Measurements from ENCODE around the gene SPRED2.

SPRED2 gene

GRCh38 chr2:65450810-65451209 is 18.4 kb upstream of the SPRED2 start:
- ChIA-PET POLR2A (no interaction called here), CTCF (no interaction called here)
- TF ChIP-seq ELF4 (IDR thresholded peaks at IDR 0.05) (no peak), TARDBP (IDR thresholded peaks at IDR 0.05) (no peak), SP1 (IDR thresholded peaks at IDR 0.05) (no peak), BHLHE40 (IDR thresholded peaks at IDR 0.05; ENCODE audit: borderline replicate concordance) (no peak), L3MBTL2 (conservative IDR thresholded peaks at IDR 0.05) (no peak), FOXM1 (IDR thresholded peaks at IDR 0.05; ENCODE audit: borderline replicate concordance) (no peak), SUZ12 (IDR thresholded peaks at IDR 0.05) (no peak), FOXK2 (IDR thresholded peaks at IDR 0.05) (no peak), HDGF (IDR thresholded peaks at IDR 0.05; ENCODE audit: borderline replicate concordance) (no peak), CTBP1 (IDR thresholded peaks at IDR 0.05; ENCODE audit: borderline replicate concordance) (no peak), NFRKB (IDR thresholded peaks at IDR 0.05) (no peak)
- no peak for DNase-seq (ENCODE audit: extremely low spot score)

GRCh38 chr2:65450393-65450792 is 18.0 kb upstream of the SPRED2 start:
- no peak for DNase-seq (ENCODE audit: extremely low spot score)
- POLR2A ChIA-PET, result no interaction called here
- TF ChIP-seq SP1 (IDR thresholded peaks at IDR 0.05) (no peak), HDGF (IDR thresholded peaks at IDR 0.05; ENCODE audit: borderline replicate concordance) (no peak), TARDBP (IDR thresholded peaks at IDR 0.05) (no peak), SUZ12 (IDR thresholded peaks at IDR 0.05) (no peak), ZNF384 (IDR thresholded peaks at IDR 0.05) (no peak), ARNT (IDR thresholded peaks at IDR 0.05) (no peak), FOXA1 (IDR thresholded peaks at IDR 0.05) (no peak), ELF4 (IDR thresholded peaks at IDR 0.05) (no peak), BHLHE40 (IDR thresholded peaks at IDR 0.05; ENCODE audit: borderline replicate concordance) (no peak), L3MBTL2 (conservative IDR thresholded peaks at IDR 0.05) (no peak), FOXM1 (IDR thresholded peaks at IDR 0.05; ENCODE audit: borderline replicate concordance) (no peak), CTBP1 (IDR thresholded peaks at IDR 0.05; ENCODE audit: borderline replicate concordance) (no peak), LEF1 (IDR thresholded peaks at IDR 0.05; ENCODE audit: borderline replicate concordance) (no peak), FOXK2 (IDR thresholded peaks at IDR 0.05) (no peak), PKNOX1 (IDR thresholded peaks at IDR 0.05) (no peak)
- CTCF ChIA-PET, result no interaction called here

GRCh38 chr2:65443509-65444186 is 11.2 kb upstream of the SPRED2 start:
- TF ChIP-seq FOXM1 (IDR thresholded peaks at IDR 0.05; ENCODE audit: borderline replicate concordance) (no peak), SP1 (IDR thresholded peaks at IDR 0.05) (no peak), SUZ12 (IDR thresholded peaks at IDR 0.05) (no peak), BHLHE40 (IDR thresholded peaks at IDR 0.05; ENCODE audit: borderline replicate concordance) (no peak), FOXK2 (IDR thresholded peaks at IDR 0.05) (no peak), CTBP1 (IDR thresholded peaks at IDR 0.05; ENCODE audit: borderline replicate concordance) (no peak), PKNOX1 (IDR thresholded peaks at IDR 0.05) (no peak), HDGF (IDR thresholded peaks at IDR 0.05; ENCODE audit: borderline replicate concordance) (no peak), LEF1 (IDR thresholded peaks at IDR 0.05; ENCODE audit: borderline replicate concordance) (no peak), ELF4 (IDR thresholded peaks at IDR 0.05) (no peak), ZNF384 (IDR thresholded peaks at IDR 0.05) (no peak)
- no peak for DNase-seq (ENCODE audit: extremely low spot score)
- CTCF ChIA-PET, result no interaction called here
- POLR2A ChIA-PET, result no interaction called here

- DNase-seq (ENCODE audit: extremely low spot score), result no peak
- POLR2A ChIA-PET, result no interaction called here
- TF ChIP-seq FOXM1 (IDR thresholded peaks at IDR 0.05; ENCODE audit: borderline replicate concordance), result no peak
- TF ChIP-seq L3MBTL2 (conservative IDR thresholded peaks at IDR 0.05), result no peak
- no peak for TF ChIP-seq TARDBP (IDR thresholded peaks at IDR 0.05)
- TF ChIP-seq CTBP1 (IDR thresholded peaks at IDR 0.05; ENCODE audit: borderline replicate concordance), result no peak
- no peak for TF ChIP-seq LEF1 (IDR thresholded peaks at IDR 0.05; ENCODE audit: borderline replicate concordance)
- TF ChIP-seq HDGF (IDR thresholded peaks at IDR 0.05; ENCODE audit: borderline replicate concordance), result no peak
- no peak for TF ChIP-seq SUZ12 (IDR thresholded peaks at IDR 0.05)
- no peak for TF ChIP-seq ZNF384 (IDR thresholded peaks at IDR 0.05)
- CTCF ChIA-PET, result no interaction called here
Measured at GRCh38 chr2:65442420-65443020, 10.1 kb upstream of the SPRED2 start.

GRCh38 chr2:65438137-65438899 is 5.9 kb upstream of the SPRED2 start:
- TF ChIP-seq ZNF384 (IDR thresholded peaks at IDR 0.05) (no peak), ARNT (IDR thresholded peaks at IDR 0.05) (no peak), NFRKB (IDR thresholded peaks at IDR 0.05) (no peak), L3MBTL2 (conservative IDR thresholded peaks at IDR 0.05) (no peak), TARDBP (IDR thresholded peaks at IDR 0.05) (no peak), FOXA1 (IDR thresholded peaks at IDR 0.05) (no peak), FOXK2 (IDR thresholded peaks at IDR 0.05) (no peak), SP1 (IDR thresholded peaks at IDR 0.05) (no peak), LEF1 (IDR thresholded peaks at IDR 0.05; ENCODE audit: borderline replicate concordance) (no peak), CTBP1 (IDR thresholded peaks at IDR 0.05; ENCODE audit: borderline replicate concordance) (no peak), FOXM1 (IDR thresholded peaks at IDR 0.05; ENCODE audit: borderline replicate concordance) (no peak), BHLHE40 (IDR thresholded peaks at IDR 0.05; ENCODE audit: borderline replicate concordance) (no peak), ELF4 (IDR thresholded peaks at IDR 0.05) (no peak), SUZ12 (IDR thresholded peaks at IDR 0.05) (no peak), HDGF (IDR thresholded peaks at IDR 0.05; ENCODE audit: borderline replicate concordance) (no peak)
- POLR2A ChIA-PET, result no interaction called here
- DNase-seq (ENCODE audit: extremely low spot score), result no peak
- CTCF ChIA-PET, result no interaction called here
